ENCODE data around the gene RNF112. TPM values are rescaled to one million over a fixed set of nuclear protein-coding genes. Genes with fewer than 3 reads are reported as not detected.
"Not testable (repeated sequence)": the region's sequence is repeated elsewhere in the genome, so short reads cannot be mapped to it uniquely, and the experiment has no call there.

RNF112 gene
- total and polyA plus RNA-seq, 2 experiments from 2014 or later: 0.83 to 9.1 TPM

GRCh38 chr17:19460700-19461099 is 49.7 kb downstream of the RNF112 start:
- Histone ChIP-seq H3K9me3 (ENCODE audit: low read depth) (no peaks in the 10 kb centered on the region), H3K4me3 (no peak overlapping the region), H3K79me2 (ENCODE audit: insufficient read depth) (no peaks in the 10 kb centered on the region), H3K9ac (no peak overlapping the region), H3K9me2 (ENCODE audit: insufficient read depth) (no peaks in the 10 kb centered on the region), H3K36me3 (ENCODE audit: low read depth) (no peaks in the 10 kb centered on the region), H3K4me1 (ENCODE audit: insufficient read depth) (no peaks in the 10 kb centered on the region), H4K20me1 (ENCODE audit: insufficient read depth) (no peaks in the 10 kb centered on the region), H3K27ac (no peak overlapping the region), H2AFZ (no peak overlapping the region), H3F3A (ENCODE audit: insufficient read depth) (no peaks in the 10 kb centered on the region), H3K4me2 (ENCODE audit: unreplicated experiment) (no peak overlapping the region), H3K27me3 (replicated peaks; ENCODE audit: insufficient read depth) (peaks cover 13% of the 10 kb centered on the region; the same call in 1 of the 2 replicates)
- TF ChIP-seq EZH2 (IDR thresholded peaks at IDR 0.05; ENCODE audit: insufficient read depth, poor library complexity, severe bottlenecking): no peak
- TF ChIP-seq EZH2phosphoT487 (IDR thresholded peaks at IDR 0.05; ENCODE audit: insufficient read depth, low read depth): no peak
- 49 to 53% methylated on average over 3 of the region's 3 CpGs for WGBS, 2 experiments (ENCODE audit: low coverage in 1 of 2, low lambda C conversion rate in 2 of 2, missing lambda C conversion rate in 2 of 2)
- peak; percentile 24 for DNase-seq
- in situ Hi-C loops (cut with MboI): no loop called here

GRCh38 chr17:19461116-19461515 is 50.1 kb downstream of the RNF112 start:
- Histone ChIP-seq H3K9me3 (ENCODE audit: low read depth) (no peaks in the 10 kb centered on the region), H2AFZ (no peak overlapping the region), H3K4me3 (no peak overlapping the region), H3K4me1 (ENCODE audit: insufficient read depth) (no peaks in the 10 kb centered on the region), H3F3A (ENCODE audit: insufficient read depth) (no peaks in the 10 kb centered on the region), H3K36me3 (ENCODE audit: low read depth) (no peaks in the 10 kb centered on the region), H3K79me2 (ENCODE audit: insufficient read depth) (no peaks in the 10 kb centered on the region), H3K27me3 (replicated peaks; ENCODE audit: insufficient read depth) (peaks cover 9% of the 10 kb centered on the region; the same call in 1 of the 2 replicates), H3K27ac (no peak overlapping the region), H3K4me2 (ENCODE audit: unreplicated experiment) (no peak overlapping the region), H3K9me2 (ENCODE audit: insufficient read depth) (no peaks in the 10 kb centered on the region), H3K9ac (no peak overlapping the region), H4K20me1 (ENCODE audit: insufficient read depth) (no peaks in the 10 kb centered on the region)
- no peak for DNase-seq
- TF ChIP-seq EZH2 (IDR thresholded peaks at IDR 0.05; ENCODE audit: insufficient read depth, poor library complexity, severe bottlenecking) (no peak), EZH2phosphoT487 (IDR thresholded peaks at IDR 0.05; ENCODE audit: insufficient read depth, low read depth) (no peak)
- in situ Hi-C loops (cut with MboI): no loop called here

GRCh38 chr17:19461681-19462080 is 50.6 kb downstream of the RNF112 start:
- in situ Hi-C loops (cut with MboI): no loop called here
- Histone ChIP-seq H3K4me3 (no peak overlapping the region), H3K9me3 (ENCODE audit: low read depth) (no peaks in the 10 kb centered on the region), H3K36me3 (ENCODE audit: low read depth) (no peaks in the 10 kb centered on the region), H3K9me2 (ENCODE audit: insufficient read depth) (no peaks in the 10 kb centered on the region), H4K20me1 (ENCODE audit: insufficient read depth) (no peaks in the 10 kb centered on the region), H3K79me2 (ENCODE audit: insufficient read depth) (no peaks in the 10 kb centered on the region), H3K4me1 (ENCODE audit: insufficient read depth) (no peaks in the 10 kb centered on the region), H3F3A (ENCODE audit: insufficient read depth) (no peaks in the 10 kb centered on the region), H2AFZ (no peak overlapping the region), H3K4me2 (ENCODE audit: unreplicated experiment) (no peak overlapping the region), H3K27me3 (replicated peaks; ENCODE audit: insufficient read depth) (0 out of 2 replicates have a peak, but pooled peaks cover 3% of the 10 kb centered on the region), H3K27ac (no peak overlapping the region), H3K9ac (no peak overlapping the region)
- DNase-seq: no peak
- 70 to 71% methylated on average over 4 of the region's 4 CpGs for WGBS, 2 experiments (ENCODE audit: low coverage in 1 of 2, low lambda C conversion rate in 2 of 2, missing lambda C conversion rate in 2 of 2)
- no peak for TF ChIP-seq EZH2phosphoT487 (IDR thresholded peaks at IDR 0.05; ENCODE audit: insufficient read depth, low read depth)
- no peak for TF ChIP-seq EZH2 (IDR thresholded peaks at IDR 0.05; ENCODE audit: insufficient read depth, poor library complexity, severe bottlenecking)

- H3F3A ChIP-seq (ENCODE audit: insufficient read depth); H4K20me1 ChIP-seq (ENCODE audit: insufficient read depth); H3K79me2 ChIP-seq (ENCODE audit: insufficient read depth); H3K4me3 ChIP-seq; DNase-seq; H3K9me3 ChIP-seq (ENCODE audit: low read depth); H3K4me1 ChIP-seq (ENCODE audit: insufficient read depth); H3K9me2 ChIP-seq (ENCODE audit: insufficient read depth); H3K36me3 ChIP-seq (ENCODE audit: low read depth); H2AFZ ChIP-seq; H3K27me3 ChIP-seq (replicated peaks; ENCODE audit: insufficient read depth); H3K27ac ChIP-seq; H3K4me2 ChIP-seq (ENCODE audit: unreplicated experiment); in situ Hi-C loops (cut with MboI); H3K9ac ChIP-seq: not testable (repeated sequence)
- 88 to 93% methylated on average over 7 of the region's 7 CpGs for WGBS, 2 experiments (ENCODE audit: low coverage in 1 of 2, low lambda C conversion rate in 2 of 2, missing lambda C conversion rate in 2 of 2)
Measured at GRCh38 chr17:19462456-19463035, 51.5 kb downstream of the RNF112 start.

Measured in GM23248 (cell line).